ENCODE measurements around the gene VPS41.

Gene VPS41

GRCh38 chr7:38932509-38933168 is 23.6 kb upstream of the VPS41 start:
- no peak overlapping the region for H3K4me3 ChIP-seq (ENCODE audit: low read length)
- peak; percentile 10 for DNase-seq (ENCODE audit: low read depth)
- TF ChIP-seq CTCF (conservative IDR thresholded peaks at IDR 0.05; ENCODE audit: low read depth, low read length) = peak; percentile 99

- peak; percentile 92 for DNase-seq (ENCODE audit: low read depth)
- TF ChIP-seq CTCF (conservative IDR thresholded peaks at IDR 0.05; ENCODE audit: low read depth, low read length) = peak; percentile 35
- no peak overlapping the region for H3K4me3 ChIP-seq (ENCODE audit: low read length)
These were observed 20.6 kb upstream of the VPS41 start for GRCh38 chr7:38929460-38930171.

GRCh38 chr7:38928506-38928905 is 19.5 kb upstream of the VPS41 start:
- no peak for TF ChIP-seq CTCF (conservative IDR thresholded peaks at IDR 0.05; ENCODE audit: low read depth, low read length)
- no peak overlapping the region for H3K4me3 ChIP-seq (ENCODE audit: low read length)
- no peak for DNase-seq (ENCODE audit: low read depth)

GRCh38 chr7:38927751-38928150 is 18.8 kb upstream of the VPS41 start:
- TF ChIP-seq CTCF (conservative IDR thresholded peaks at IDR 0.05; ENCODE audit: low read depth, low read length) = no peak
- no peak for DNase-seq (ENCODE audit: low read depth)
- H3K4me3 ChIP-seq (ENCODE audit: low read length) = no peak overlapping the region

- DNase-seq (ENCODE audit: low read depth) = no peak
- TF ChIP-seq CTCF (conservative IDR thresholded peaks at IDR 0.05; ENCODE audit: low read depth, low read length) = no peak
- H3K4me3 ChIP-seq (ENCODE audit: low read length) = no peak overlapping the region
These were observed 11.7 kb upstream of the VPS41 start for GRCh38 chr7:38920731-38921130.

GRCh38 chr7:38916396-38916795 is 7.4 kb upstream of the VPS41 start:
- H3K4me3 ChIP-seq (ENCODE audit: low read length) = no peak overlapping the region
- no peak for DNase-seq (ENCODE audit: low read depth)
- no peak for TF ChIP-seq CTCF (conservative IDR thresholded peaks at IDR 0.05; ENCODE audit: low read depth, low read length)

- DNase-seq (ENCODE audit: low read depth) = no peak
- TF ChIP-seq CTCF (conservative IDR thresholded peaks at IDR 0.05; ENCODE audit: low read depth, low read length) = peak; percentile 33
- no peak overlapping the region for H3K4me3 ChIP-seq (ENCODE audit: low read length)
These were observed 879 bp upstream of the VPS41 start for GRCh38 chr7:38909870-38910269.
